DND-41 (cell line): ENCODE measurements around the gene SENP8.
"Not testable (repeated sequence)": the region's sequence is repeated elsewhere in the genome, so short reads cannot be mapped to it uniquely, and the experiment has no call there.

Experiments
- ATAC-seq: fragments of 200-7000 bp; cut with Tn5 transposase; 3 replicates; pipeline ENCODE4 v1.9.1; 2021; ENCODE audit warnings: low read depth; ENCODE audit not compliant: insufficient read depth
- DNase-seq: peaks from one replicate; pipeline ENCODE4 v3.0.0-alpha.2; 2020
- H2AFZ ChIP-seq: 2 replicates; pipeline ENCODE4 v1.6.0; 2012; ENCODE audit warnings: low read depth, low read length
- H3K27ac ChIP-seq: 2 replicates; pipeline ENCODE4 v1.5.1; 2012; ENCODE audit warnings: low read length, inconsistent platforms
- H3K27me3 ChIP-seq: fragments of 200-600 bp; sonication (generic); 2 replicates; pipeline ENCODE4 v1.6.0; 2012; ENCODE audit warnings: low read length, mild to moderate bottlenecking, inconsistent platforms; ENCODE audit not compliant: insufficient read depth, poor library complexity
- H3K36me3 ChIP-seq: 2 replicates; pipeline ENCODE4 v1.5.1; 2012; ENCODE audit warnings: low read length, inconsistent platforms; ENCODE audit not compliant: insufficient read depth
- H3K4me1 ChIP-seq: 2 replicates; pipeline ENCODE4 v1.5.1; 2012; ENCODE audit warnings: mild to moderate bottlenecking, low read length; ENCODE audit not compliant: insufficient read depth
- H3K4me2 ChIP-seq: 2 replicates; pipeline ENCODE4 v1.6.0; 2012; ENCODE audit warnings: mild to moderate bottlenecking, moderate library complexity, low read length, inconsistent platforms; ENCODE audit not compliant: insufficient read depth
- H3K4me3 ChIP-seq, 2 experiments: fragments of 200-600 bp in 1 of 2; shearing (Covaris generic) in 1 of 2; 2 replicates each; pipeline ENCODE4 v1.5.1; 2012 to 2016; ENCODE audit warnings: inconsistent platforms in 2 of 2, low read length in 2 of 2, mild to moderate bottlenecking in 2 of 2, low read depth in 1 of 2, moderate library complexity in 1 of 2
- H3K79me2 ChIP-seq: 2 replicates; pipeline ENCODE4 v1.6.0; 2012; ENCODE audit warnings: low read length, inconsistent platforms; ENCODE audit not compliant: insufficient read depth
- H3K9ac ChIP-seq: 2 replicates; pipeline ENCODE4 v1.6.0; 2012; ENCODE audit warnings: low read depth, mild to moderate bottlenecking, inconsistent platforms, low read length, moderate library complexity
- H3K9me3 ChIP-seq: 2 replicates; pipeline ENCODE4 v1.5.1; 2012; ENCODE audit warnings: low read length, moderate library complexity, mild to moderate bottlenecking, inconsistent platforms; ENCODE audit not compliant: insufficient read depth, severe bottlenecking
- H4K20me1 ChIP-seq: 2 replicates; pipeline ENCODE4 v1.6.0; 2012; ENCODE audit warnings: low read length; ENCODE audit not compliant: insufficient read depth
- CTCF ChIP-seq: IDR thresholded peaks from 2 replicates; pipeline ENCODE4 v1.5.1; 2012; ENCODE audit warnings: borderline replicate concordance, low read length, moderate library complexity, mild to moderate bottlenecking; ENCODE audit not compliant: poor library complexity, severe bottlenecking; ENCODE audit errors: extremely low read depth
- EZH2 ChIP-seq: IDR thresholded peaks from 3 replicates; pipeline ENCODE4 v1.6.1; 2012; ENCODE audit warnings: borderline replicate concordance, low read depth, mild to moderate bottlenecking, moderate library complexity, low read length, inconsistent platforms; ENCODE audit not compliant: severe bottlenecking

SENP8 gene

GRCh38 chr15:72099155-72099554, 19.0 kb upstream of the SENP8 start:
- H3K79me2 ChIP-seq = no peaks in the 10 kb centered on the region
- no peak for DNase-seq

GRCh38 chr15:72100551-72100950, 17.7 kb upstream of the SENP8 start:
- H3K4me3 ChIP-seq, H4K20me1 ChIP-seq, H3K4me2 ChIP-seq, H3K9me3 ChIP-seq, H3K27ac ChIP-seq, H3K27me3 ChIP-seq, DNase-seq, H2AFZ ChIP-seq, H3K79me2 ChIP-seq, H3K36me3 ChIP-seq, H3K9ac ChIP-seq, ATAC-seq, H3K4me1 ChIP-seq: not testable (repeated sequence)

More at GRCh38 chr15:72099155-72099554, 19.0 kb upstream of the SENP8 start:
- Histone ChIP-seq H3K27me3 (no peaks in the 10 kb centered on the region), H3K4me2 (no peak overlapping the region), H3K4me3 (no peak overlapping the region), H3K9me3 (no peaks in the 10 kb centered on the region), H3K9ac (no peak overlapping the region), H4K20me1 (peaks cover 3% of the 10 kb centered on the region; the same call in 1 of the 2 replicates), H3K4me1 (no peaks in the 10 kb centered on the region), H2AFZ (no peak overlapping the region), H3K36me3 (no peaks in the 10 kb centered on the region), H3K27ac (no peak overlapping the region)
- no peak for ATAC-seq
- TF ChIP-seq CTCF = no peak
- TF ChIP-seq EZH2 = no peak

GRCh38 chr15:72105111-72105510, 13.1 kb upstream of the SENP8 start:
- Histone ChIP-seq H3K9ac (no peak overlapping the region), H3K9me3 (no peaks in the 10 kb centered on the region), H2AFZ (no peak overlapping the region), H3K4me2 (no peak overlapping the region), H3K36me3 (no peaks in the 10 kb centered on the region), H3K27me3 (no peaks in the 10 kb centered on the region), H3K79me2 (peaks cover 6% of the 10 kb centered on the region; the same call in 1 of the 2 replicates), H4K20me1 (peaks cover 3% of the 10 kb centered on the region; the same call in 1 of the 2 replicates), H3K4me1 (no peaks in the 10 kb centered on the region), H3K4me3 (no peak overlapping the region), H3K27ac (no peak overlapping the region)
- ATAC-seq = no peak
- TF ChIP-seq CTCF (no peak), EZH2 (no peak)
- DNase-seq = no peak

GRCh38 chr15:72106068-72106467, 12.1 kb upstream of the SENP8 start:
- H3K27me3 ChIP-seq = no peaks in the 10 kb centered on the region
- H3K79me2 ChIP-seq = peaks cover 6% of the 10 kb centered on the region; the same call in 1 of the 2 replicates
- H3K9me3 ChIP-seq = no peaks in the 10 kb centered on the region
- no peaks in the 10 kb centered on the region for H3K36me3 ChIP-seq
- no peak overlapping the region for H3K4me2 ChIP-seq
- no peak overlapping the region for H3K4me3 ChIP-seq
- H3K4me1 ChIP-seq = no peaks in the 10 kb centered on the region
- TF ChIP-seq EZH2 (no peak), CTCF (no peak)
- H4K20me1 ChIP-seq = peaks cover 3% of the 10 kb centered on the region; the same call in 1 of the 2 replicates
- no peak overlapping the region for H3K9ac ChIP-seq
- no peak overlapping the region for H2AFZ ChIP-seq
- no peak overlapping the region for H3K27ac ChIP-seq
- no peak for DNase-seq
- no peak for ATAC-seq
